Osteocyte (in vitro differentiated cells): ENCODE data around the gene PLA2G5. TPM values are rescaled to one million over a fixed set of nuclear protein-coding genes. Genes with fewer than 3 reads are reported as not detected.

Experiments
- DNase-seq: peaks from one replicate; pipeline ENCODE4 v3.0.0; 2021; ENCODE audit warnings: mixed read lengths; ENCODE audit not compliant: unreplicated experiment; ENCODE audit errors: extremely low spot score
- H3K27ac Mint-ChIP-seq: one replicate; pipeline ENCODE4 v1.8.0; 2021; ENCODE audit warnings: mild to moderate bottlenecking, mixed read lengths; ENCODE audit not compliant: unreplicated experiment
- H3K27me3 Mint-ChIP-seq: one replicate; pipeline ENCODE4 v1.8.0; 2021; ENCODE audit warnings: mixed read lengths; ENCODE audit not compliant: unreplicated experiment
- H3K36me3 Mint-ChIP-seq: one replicate; pipeline ENCODE4 v1.8.0; 2021; ENCODE audit warnings: mixed read lengths; ENCODE audit not compliant: unreplicated experiment
- H3K4me1 Mint-ChIP-seq: one replicate; pipeline ENCODE4 v1.8.0; 2021; ENCODE audit warnings: mixed read lengths; ENCODE audit not compliant: unreplicated experiment
- H3K4me3 Mint-ChIP-seq: one replicate; pipeline ENCODE4 v1.8.0; 2021; ENCODE audit warnings: mild to moderate bottlenecking, moderate library complexity, mixed read lengths; ENCODE audit not compliant: unreplicated experiment
- H3K9me3 Mint-ChIP-seq: one replicate; pipeline ENCODE4 v1.8.0; 2021; ENCODE audit warnings: mixed read lengths; ENCODE audit not compliant: unreplicated experiment
- CTCF ChIP-seq: fragments of 200-600 bp; sonication (generic); IDR thresholded peaks from 2 replicates; pipeline ENCODE4 v1.5.0; 2021; ENCODE audit warnings: antibody characterized with exemption, mild to moderate bottlenecking, moderate library complexity
- total RNA-seq: library from RNA; stranded (reverse); gene quantifications from 2 replicates; pipeline ENCODE4 v1.2.1, GENCODE V29; 2021

Gene PLA2G5
- total RNA-seq, 1 donor from 2014 or later: not detected

GRCh38 chr1:20080441-20081352 lies 10.7 kb downstream of the PLA2G5 start:
- no peak for DNase-seq
- H3K9me3 Mint-ChIP-seq: no peaks in the 10 kb centered on the region
- no peak for TF ChIP-seq CTCF
- H3K4me1 Mint-ChIP-seq: no peaks in the 10 kb centered on the region
- H3K27ac Mint-ChIP-seq: no peak overlapping the region
- peaks cover 9% of the 10 kb centered on the region for H3K27me3 Mint-ChIP-seq
- no peaks in the 10 kb centered on the region for H3K36me3 Mint-ChIP-seq
- no peak overlapping the region for H3K4me3 Mint-ChIP-seq

- Mint-ChIP-seq H3K4me1 (no peaks in the 10 kb centered on the region), H3K4me3 (no peak overlapping the region), H3K27me3 (peaks cover 9% of the 10 kb centered on the region), H3K27ac (no peak overlapping the region), H3K36me3 (no peaks in the 10 kb centered on the region), H3K9me3 (no peaks in the 10 kb centered on the region)
- no peak for TF ChIP-seq CTCF
- no peak for DNase-seq
Observed at GRCh38 chr1:20081353-20081810, 11.4 kb downstream of the PLA2G5 start.

- Mint-ChIP-seq H3K27ac (no peak overlapping the region), H3K4me1 (no peaks in the 10 kb centered on the region), H3K9me3 (no peaks in the 10 kb centered on the region), H3K27me3 (peaks cover 9% of the 10 kb centered on the region), H3K4me3 (no peak overlapping the region), H3K36me3 (no peaks in the 10 kb centered on the region)
- no peak for DNase-seq
- no peak for TF ChIP-seq CTCF
Observed at GRCh38 chr1:20082772-20083171, 12.8 kb downstream of the PLA2G5 start.

GRCh38 chr1:20083178-20083944 lies 13.4 kb downstream of the PLA2G5 start:
- H3K27me3 Mint-ChIP-seq: peaks cover 9% of the 10 kb centered on the region
- no peaks in the 10 kb centered on the region for H3K9me3 Mint-ChIP-seq
- no peak overlapping the region for H3K27ac Mint-ChIP-seq
- H3K36me3 Mint-ChIP-seq: no peaks in the 10 kb centered on the region
- H3K4me1 Mint-ChIP-seq: no peaks in the 10 kb centered on the region
- H3K4me3 Mint-ChIP-seq: no peak overlapping the region
- DNase-seq: no peak
- no peak for TF ChIP-seq CTCF

GRCh38 chr1:20086800-20087199 lies 16.8 kb downstream of the PLA2G5 start:
- H3K9me3 Mint-ChIP-seq: no peaks in the 10 kb centered on the region
- TF ChIP-seq CTCF: no peak
- H3K4me3 Mint-ChIP-seq: no peak overlapping the region
- peaks cover 7% of the 10 kb centered on the region for H3K27me3 Mint-ChIP-seq
- no peaks in the 10 kb centered on the region for H3K36me3 Mint-ChIP-seq
- H3K27ac Mint-ChIP-seq: no peak overlapping the region
- H3K4me1 Mint-ChIP-seq: no peaks in the 10 kb centered on the region
- no peak for DNase-seq
